Measurements from ENCODE around the gene CCDC150. TPM values are rescaled to one million over a fixed set of nuclear protein-coding genes. Genes with fewer than 3 reads are reported as not detected.

Gene CCDC150
- total and polyA plus RNA-seq, 9 of the 15 experiments (the other 6 are each of a cell fraction or from before 2014, with no cell fraction given), result 4.4 to 23.1 (median 11.3) TPM

- Histone ChIP-seq H3K36me3 (ENCODE audit: control insufficient read depth, insufficient read depth, low read length) (no peaks in the 10 kb centered on the region), H3K79me2 (ENCODE audit: control insufficient read depth, insufficient read depth, low read length) (peaks cover 3% of the 10 kb centered on the region; the same call in 2 of the 3 replicates), H3K27ac (ENCODE audit: extremely low read depth, low read depth, low read length) (no peak overlapping the region), H3K9me1 (ENCODE audit: control insufficient read depth, insufficient read depth, low read length) (no peaks in the 10 kb centered on the region), H2AFZ (ENCODE audit: low read depth, low read length) (no peak overlapping the region), H3K9me3 (replicated peaks; ENCODE audit: control insufficient read depth, insufficient read depth, low read depth, low read length) (0 out of 2 replicates have a peak, but pooled peaks cover 6% of the 10 kb centered on the region), H3K4me2 (ENCODE audit: insufficient read depth, low read length) (no peak overlapping the region), H3K27me3 (ENCODE audit: control insufficient read depth in 2 of 2, insufficient read depth in 2 of 2, low read length in 2 of 2) (no peaks in the 10 kb centered on the region), H3K9ac (ENCODE audit: insufficient read depth in 1 of 2, low read depth in 2 of 2, low read length in 2 of 2) (no peak overlapping the region), H4K20me1 (replicated peaks; ENCODE audit: control insufficient read depth, insufficient read depth, low read length) (no peaks in the 10 kb centered on the region), H3K4me1 (replicated peaks in 1 of 2; ENCODE audit: control insufficient read depth in 2 of 2, insufficient read depth in 2 of 2, low read length in 2 of 2) (no peaks in the 10 kb centered on the region; a peak in 1 of 5 replicates), H3K4me3 (no peak overlapping the region)
- ATAC-seq (no peak), FAIRE-seq (no peak), DNase-seq (ENCODE audit: extremely low read depth in 1 of 4, low spot score in 3 of 4) (no peak)
- ChIA-PET POLR2A (no interaction called here), CTCF (ENCODE audit: low intra/inter-chr PET ratio) (no interaction called here)
- intact Hi-C loops (cut with micrococcal nuclease), result no loop called here
- TF ChIP-seq NFIC (IDR thresholded peaks at IDR 0.05), result no peak
- TF ChIP-seq ZC3H11A (IDR thresholded peaks at IDR 0.05; ENCODE audit: low read depth, low read length), result no peak
- TF ChIP-seq ZBED1 (IDR thresholded peaks at IDR 0.05), result no peak
- TF ChIP-seq SPI1 (IDR thresholded peaks at IDR 0.05; ENCODE audit: borderline replicate concordance, low read depth, low read length), result no peak
- TF ChIP-seq NR0B1 (IDR thresholded peaks at IDR 0.05; ENCODE audit: partially characterized antibody), result no peak
- no peak for TF ChIP-seq RFX7 (CRISPR knock-in tag; IDR thresholded peaks at IDR 0.05)
- TF ChIP-seq CHD1 (IDR thresholded peaks at IDR 0.05; ENCODE audit: low read length), result no peak
- TF ChIP-seq BHLHE40 (IDR thresholded peaks at IDR 0.05; ENCODE audit: low read length), result no peak
- TF ChIP-seq HNRNPLL (IDR thresholded peaks at IDR 0.05; ENCODE audit: low read depth, low read length, poor library complexity, severe bottlenecking), result no peak
- TF ChIP-seq ZFPM2 (CRISPR knock-in tag; IDR thresholded peaks at IDR 0.05), result no peak
- TF ChIP-seq CEBPZ (IDR thresholded peaks at IDR 0.05; ENCODE audit: borderline replicate concordance, low read depth, low read length), result no peak
- no TSS peak for BruUV-seq (replicated peaks)
- WGBS (ENCODE audit: insufficient coverage, low coverage, missing lambda C conversion rate), result 93% methylated on average over 4 of the region's 4 CpGs
- in situ Hi-C loops (cut with MboI), result no loop called here
These were observed 9.7 kb downstream of the CCDC150 start for GRCh38 chr2:196649202-196649601.

Measured in K562 (cell line).